HepG2 (cell line): ENCODE measurements around the gene BTBD19. TPM values are rescaled to one million over a fixed set of nuclear protein-coding genes. Genes with fewer than 3 reads are reported as not detected.

Experiments used
- ATF2 ChIP-seq: sonication (generic); formaldehyde crosslinking; IDR thresholded peaks from 2 replicates; pipeline ENCODE4 v1.4.0; 2020; ENCODE audit warnings: missing genetic modification reagents
- DNMT3B ChIP-seq: conservative IDR thresholded peaks from 2 replicates; pipeline ENCODE4 v1.6.1; 2016; ENCODE audit warnings: missing biosample characterization, control low read depth
- FIP1L1 ChIP-seq: fragments of 200-400 bp; formaldehyde crosslinking; IDR thresholded peaks from 2 replicates; pipeline ENCODE4 v1.6.1; 2018; ENCODE audit warnings: low read depth, mild to moderate bottlenecking, low read length, moderate library complexity, borderline replicate concordance; ENCODE audit not compliant: insufficient read depth
- GMEB1 ChIP-seq: sonication (generic); formaldehyde crosslinking; IDR thresholded peaks from 2 replicates; pipeline ENCODE4 v1.5.1; 2020; ENCODE audit warnings: missing genetic modification reagents, mild to moderate bottlenecking, borderline replicate concordance
- GPN1 ChIP-seq: sonication (generic); formaldehyde crosslinking; IDR thresholded peaks from 2 replicates; pipeline ENCODE4 v1.5.1; 2020; ENCODE audit warnings: missing genetic modification reagents, borderline replicate concordance
- MAF1 ChIP-seq: sonication (generic); formaldehyde crosslinking; IDR thresholded peaks from 2 replicates; pipeline ENCODE4 v1.5.0; 2020; ENCODE audit warnings: missing genetic modification reagents, borderline replicate concordance
- MED1 ChIP-seq: sonication (generic); formaldehyde crosslinking; IDR thresholded peaks from 2 replicates; pipeline ENCODE4 v1.4.0; 2020; ENCODE audit warnings: missing genetic modification reagents
- PAXIP1 ChIP-seq: sonication (generic); formaldehyde crosslinking; conservative IDR thresholded peaks from 2 replicates; pipeline ENCODE4 v1.4.0; 2020; ENCODE audit warnings: mild to moderate bottlenecking, missing genetic modification reagents, moderate library complexity
- RFX5 ChIP-seq: IDR thresholded peaks from 2 replicates; pipeline ENCODE4 v1.6.1; 2011; ENCODE audit warnings: low read depth, low read length, improper control_type of control experiment
- ZBTB46 ChIP-seq: sonication (generic); formaldehyde crosslinking; IDR thresholded peaks from 2 replicates; pipeline ENCODE4 v1.4.0; 2020; ENCODE audit warnings: mild to moderate bottlenecking, missing genetic modification reagents, borderline replicate concordance
- ZNF124 ChIP-seq: sonication (generic); formaldehyde crosslinking; IDR thresholded peaks from 2 replicates; pipeline ENCODE4 v1.4.0; 2020; ENCODE audit warnings: missing genetic modification reagents
- ZNF556 ChIP-seq: sonication (generic); formaldehyde crosslinking; IDR thresholded peaks from 2 replicates; pipeline ENCODE4 v1.4.0; 2020; ENCODE audit warnings: mild to moderate bottlenecking, missing genetic modification reagents, borderline replicate concordance
- ZNF674 ChIP-seq: sonication (generic); formaldehyde crosslinking; IDR thresholded peaks from 2 replicates; pipeline ENCODE4 v1.5.0; 2020; ENCODE audit warnings: low read depth, mild to moderate bottlenecking, missing genetic modification reagents
- ZNF776 ChIP-seq: sonication (generic); formaldehyde crosslinking; IDR thresholded peaks from 2 replicates; pipeline ENCODE4 v1.4.0; 2020; ENCODE audit warnings: mild to moderate bottlenecking, missing genetic modification reagents
- ZNF850 ChIP-seq: sonication (generic); formaldehyde crosslinking; conservative IDR thresholded peaks from 2 replicates; pipeline ENCODE4 v1.9.0; 2021; ENCODE audit warnings: mild to moderate bottlenecking, missing genetic modification reagents
- polyA plus RNA-seq, 8 experiments: library from polyadenylated mRNA; depleted of rRNA in 3 of 8; stranded (reverse) in 7 of 8; unstranded in 1 of 8; fragments of >200 nt; fragmentation: Illumina TruSeq in 4 of 8; extraction: Trizol in 4 of 8; gene quantifications; 2 replicates each; pipeline versions ENCODE4 v1.2.1 to v1.2.3, GENCODE V29; 2011 to 2016; ENCODE audit warnings: low read depth in 4 of 8, missing spikeins in 1 of 8, mixed read lengths in 1 of 8; ENCODE audit not compliant: insufficient read depth in 1 of 8
- total RNA-seq, 5 experiments: library from RNA; depleted of rRNA; stranded (reverse); fragments of >200 nt; fragmentation: Illumina TruSeq; extraction: Trizol; gene quantifications; 2 replicates each; pipeline ENCODE4 v1.2.3, GENCODE V29; 2016; ENCODE audit warnings: low read depth in 1 of 5
- TF ChIP-seq, protein P1 (sequence below): sonication (generic); formaldehyde crosslinking; IDR thresholded peaks from 2 replicates; pipeline ENCODE4 v1.4.0; 2020; ENCODE audit warnings: missing genetic modification reagents, borderline replicate concordance

Gene BTBD19
- total and polyA plus RNA-seq, 2 of the 13 experiments (the other 11 are each of a cell fraction or from before 2014, with no cell fraction given) = 2.7 to 6.7 TPM

DNA sequence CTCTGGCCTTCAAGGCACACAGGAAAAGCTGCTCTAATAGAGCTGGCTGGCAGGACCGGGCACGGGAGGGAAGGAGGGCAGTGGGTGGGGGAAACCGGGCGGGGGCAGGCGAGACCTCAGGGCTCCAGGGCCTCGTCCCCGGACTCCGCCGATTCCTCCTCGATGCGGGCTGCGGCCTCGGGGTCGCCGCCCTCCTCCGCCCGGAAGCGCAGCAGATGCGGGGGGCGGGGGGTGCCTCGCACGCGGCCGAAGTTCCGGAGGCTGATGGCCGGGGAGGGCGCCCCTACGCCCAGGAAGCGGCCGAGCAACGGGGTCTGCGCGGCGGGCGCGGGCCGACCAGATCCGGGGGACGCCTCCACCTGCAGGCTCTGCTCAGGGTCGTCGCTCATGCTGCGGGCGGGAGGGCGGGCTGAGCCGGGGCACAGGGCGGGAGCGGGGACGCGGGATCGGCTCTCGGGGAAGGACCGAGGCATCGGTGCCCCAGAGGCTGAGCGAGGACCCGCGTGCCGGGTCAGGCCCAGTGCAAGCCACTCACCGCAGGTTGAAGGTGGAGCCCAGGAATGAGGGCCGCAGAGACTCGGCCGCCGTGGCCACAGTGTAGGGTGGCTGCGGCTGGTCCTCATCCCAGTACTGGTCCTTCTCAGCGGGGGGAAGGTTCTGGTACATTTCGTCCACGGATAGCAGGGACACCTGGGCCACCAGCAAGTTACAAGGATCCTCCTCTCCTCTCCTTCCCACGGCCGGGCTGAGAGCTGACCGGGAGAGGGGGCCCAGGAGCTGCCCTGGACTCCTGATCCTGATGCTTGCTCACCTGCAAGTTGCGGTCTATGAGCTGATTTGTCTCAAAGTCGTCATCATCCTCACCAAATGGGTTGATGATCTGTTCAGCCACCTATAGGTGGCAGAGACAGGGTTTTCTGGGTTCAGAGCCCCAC, 24.0 kb upstream of the BTBD19 start (continued):
- TF ChIP-seq ZBTB46 (CRISPR knock-in tag) (no peak), ZNF776 (peak; percentile 75; the same call in 1 of the 2 replicates), GMEB1 (no peak), MED1 (no peak; the same call in none of the 2 replicates), DNMT3B (no peak), FIP1L1 (no peak), GPN1 (CRISPR knock-in tag) (no peak; the same call in 1 of the 2 replicates), MAF1 (CRISPR knock-in tag) (no peak), ZNF556 (CRISPR knock-in tag) (peak; percentile 32; the same call in 1 of the 2 replicates), PAXIP1 (peak; percentile 5; the same call in 1 of the 2 replicates), ZNF124 (CRISPR knock-in tag) (no peak), RFX5 (no peak), ATF2 (CRISPR knock-in tag) (no peak), ZNF674 (no peak), ZNF850 (CRISPR knock-in tag) (peak; percentile 80; the same call in 1 of the 2 replicates)
- TF ChIP-seq, protein P1, sequence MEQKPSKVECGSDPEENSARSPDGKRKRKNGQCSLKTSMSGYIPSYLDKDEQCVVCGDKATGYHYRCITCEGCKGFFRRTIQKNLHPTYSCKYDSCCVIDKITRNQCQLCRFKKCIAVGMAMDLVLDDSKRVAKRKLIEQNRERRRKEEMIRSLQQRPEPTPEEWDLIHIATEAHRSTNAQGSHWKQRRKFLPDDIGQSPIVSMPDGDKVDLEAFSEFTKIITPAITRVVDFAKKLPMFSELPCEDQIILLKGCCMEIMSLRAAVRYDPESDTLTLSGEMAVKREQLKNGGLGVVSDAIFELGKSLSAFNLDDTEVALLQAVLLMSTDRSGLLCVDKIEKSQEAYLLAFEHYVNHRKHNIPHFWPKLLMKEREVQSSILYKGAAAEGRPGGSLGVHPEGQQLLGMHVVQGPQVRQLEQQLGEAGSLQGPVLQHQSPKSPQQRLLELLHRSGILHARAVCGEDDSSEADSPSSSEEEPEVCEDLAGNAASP (CRISPR knock-in tag) = no peak
